ENCODE data around the gene OR51I1. TPM values are rescaled to one million over a fixed set of nuclear protein-coding genes. Genes with fewer than 3 reads are reported as not detected.
A peak's percentile ranks its signal among the peaks of the same experiment; 100 is the strongest.

The OR51I1 gene
- total and polyA plus RNA-seq, 12 donors = 0.34 to 0.94 (median 0.61) TPM; not detected in 9

- Histone ChIP-seq H3K27me3 (no peaks in the 10 kb centered on the region), H3K9me3 (replicated peaks in 1 of 3) (no peaks in the 10 kb centered on the region), H3K4me1 (replicated peaks in 1 of 2) (no peaks in the 10 kb centered on the region), H3K36me3 (replicated peaks in 1 of 2) (no peaks in the 10 kb centered on the region), H3K27ac (no peak overlapping the region), H3K4me3 (no peak overlapping the region)
- 70 to 78% (median 73%) methylated on average over 3 of the region's 3 CpGs for WGBS, 4 donors
- TF ChIP-seq POLR2A (IDR thresholded peaks at IDR 0.05) = no peak
- intact Hi-C loops (cut with DNase I) = no loop called here
- no peak for DNase-seq
These were observed 45.1 kb upstream of the OR51I1 start for GRCh38 chr11:5486421-5486820.

DNA sequence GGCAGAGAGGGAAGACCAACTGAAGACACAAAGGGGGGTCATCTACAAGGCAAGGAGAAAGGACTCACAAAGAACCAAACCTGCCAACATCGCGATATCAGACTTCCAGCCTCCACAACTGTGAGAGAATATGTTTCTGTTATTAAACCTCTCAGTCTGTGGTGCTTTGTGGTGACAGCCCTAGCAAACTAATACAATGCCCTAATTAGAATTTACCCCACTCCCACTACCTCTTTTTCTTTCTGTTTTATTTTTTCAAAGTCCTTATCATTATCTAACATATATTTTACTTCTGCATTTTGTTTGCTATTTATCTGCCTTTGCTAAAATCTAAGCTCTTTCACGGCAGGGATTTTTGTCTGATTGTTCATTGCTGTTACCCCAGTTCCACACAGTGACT, 44.7 kb upstream of the OR51I1 start:
- Histone ChIP-seq H3K27ac (no peak overlapping the region), H3K27me3 (no peaks in the 10 kb centered on the region), H3K9me3 (replicated peaks in 1 of 3) (no peaks in the 10 kb centered on the region), H3K36me3 (replicated peaks in 1 of 2) (no peaks in the 10 kb centered on the region), H3K4me1 (replicated peaks in 1 of 2) (no peaks in the 10 kb centered on the region), H3K4me3 (no peak overlapping the region)
- TF ChIP-seq CTCF (IDR thresholded peaks at IDR 0.05) (no peak), POLR2A (IDR thresholded peaks at IDR 0.05) (no peak)
- DNase-seq = no peak
- 82 to 88% (median 86%) methylated on average over 3 of the region's 3 CpGs for WGBS, 4 donors
- intact Hi-C loops (cut with DNase I) = no loop called here

- no peaks in the 10 kb centered on the region for H3K9me3 ChIP-seq (replicated peaks in 1 of 3)
- TF ChIP-seq CTCF (IDR thresholded peaks at IDR 0.05) (peak; percentile 61 to 80 (median 74)), POLR2A (IDR thresholded peaks at IDR 0.05) (no peak)
- H3K27me3 ChIP-seq = no peaks in the 10 kb centered on the region
- intact Hi-C loops (cut with DNase I) = loop anchor here (5.0 to 10.0 kb wide), 2 partner anchors 328 to 331 kb away; partner anchors contain the start of gene OR52N2 (in 2 of the 2)
- WGBS, 4 donors = 33 to 42% (median 38%) methylated on average over 2 of the region's 2 CpGs
- no peak overlapping the region for H3K27ac ChIP-seq
- peak; percentile 33 to 67 (median 51) for DNase-seq
- no peak overlapping the region for H3K4me3 ChIP-seq
- H3K36me3 ChIP-seq (replicated peaks in 1 of 2) = no peaks in the 10 kb centered on the region
- H3K4me1 ChIP-seq (replicated peaks in 1 of 2) = no peaks in the 10 kb centered on the region
These were observed 35.0 kb upstream of the OR51I1 start for GRCh38 chr11:5476186-5476819.

DNA sequence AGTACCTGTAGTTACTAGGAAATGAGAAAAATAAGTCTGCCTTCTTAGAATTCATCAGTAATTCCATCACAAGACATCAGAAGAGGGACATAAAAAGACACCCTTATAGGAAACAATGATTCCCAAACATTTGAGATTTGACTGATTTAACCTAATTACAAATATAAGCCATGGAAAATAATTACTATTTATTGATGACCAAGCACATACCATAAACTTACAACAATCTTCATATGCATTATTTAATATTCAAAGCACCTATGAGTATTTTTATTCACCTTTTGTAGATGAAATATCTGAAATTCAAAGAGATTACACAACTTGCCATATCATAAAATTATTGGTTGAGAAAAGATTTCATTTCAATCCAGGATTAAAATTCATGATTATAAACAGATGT, 32.6 kb upstream of the OR51I1 start:
- H3K27me3 ChIP-seq = no peaks in the 10 kb centered on the region
- no peak overlapping the region for H3K27ac ChIP-seq
- H3K4me1 ChIP-seq (replicated peaks in 1 of 2) = no peaks in the 10 kb centered on the region
- DNase-seq = no peak
- intact Hi-C loops (cut with DNase I) = loop anchor here in 1 of 2 donors (10.0 kb wide), 1 partner anchor 331 kb away; the partner anchor contains the start of gene OR52N2
- H3K36me3 ChIP-seq (replicated peaks in 1 of 2) = no peaks in the 10 kb centered on the region
- no peaks in the 10 kb centered on the region for H3K9me3 ChIP-seq (replicated peaks in 1 of 3)
- TF ChIP-seq CTCF (IDR thresholded peaks at IDR 0.05) (no peak), POLR2A (IDR thresholded peaks at IDR 0.05) (no peak)
- no peak overlapping the region for H3K4me3 ChIP-seq

GRCh38 chr11:5467527-5467926, 26.2 kb upstream of the OR51I1 start:
- Histone ChIP-seq H3K36me3 (replicated peaks in 1 of 2) (no peaks in the 10 kb centered on the region), H3K4me1 (replicated peaks in 1 of 2) (no peaks in the 10 kb centered on the region), H3K9me3 (replicated peaks in 1 of 3) (no peaks in the 10 kb centered on the region), H3K27me3 (no peaks in the 10 kb centered on the region), H3K27ac (no peak overlapping the region), H3K4me3 (no peak overlapping the region)
- TF ChIP-seq POLR2A (IDR thresholded peaks at IDR 0.05) = no peak
- no peak for TF ChIP-seq CTCF (IDR thresholded peaks at IDR 0.05)
- intact Hi-C loops (cut with DNase I) = no loop called here
- 31 to 54% (median 41%) methylated on average over 2 of the region's 2 CpGs for WGBS, 4 donors
- DNase-seq = no peak

Measured in adrenal gland (tissue), 12 donors.